Mammary epithelial cell (primary cell): Measurements from ENCODE around the gene PDCD5.

ENCODE experiments used
- CTCF ChIP-seq, 2 donors: IDR thresholded peaks in 1 of 2; conservative IDR thresholded peaks in 1 of 2; 2 replicates each; pipeline ENCODE4 v1.5.1; 2011 to 2012; ENCODE audit warnings: inconsistent platforms in 2 of 2, low read length in 2 of 2, mild to moderate bottlenecking in 2 of 2, control low read depth in 1 of 2, low read depth in 1 of 2; ENCODE audit not compliant: insufficient read depth in 1 of 2; ENCODE audit errors: extremely low read depth in 1 of 2
- EZH2 ChIP-seq: IDR thresholded peaks from 2 replicates; pipeline ENCODE4 v1.6.1; 2012; ENCODE audit warnings: low read length, inconsistent platforms, borderline replicate concordance

GRCh38 chr19:32615569-32615968, 34.6 kb downstream of the PDCD5 start:
- TF ChIP-seq CTCF (conservative IDR thresholded peaks at IDR 0.05 in 1 of 2, IDR thresholded peaks at IDR 0.05 in 1 of 2; ENCODE audit: extremely low read depth in 1 of 2, insufficient read depth in 1 of 2, low read depth in 1 of 2, low read length in 2 of 2) (no peak), EZH2 (no peak)
